ENCODE measurements around the gene BACH1. TPM values are rescaled to one million over a fixed set of nuclear protein-coding genes. Genes with fewer than 3 reads are reported as not detected.
"Not testable (repeated sequence)": the region's sequence is repeated elsewhere in the genome, so short reads cannot be mapped to it uniquely, and the experiment has no call there.

Gene BACH1
- 10 to 100 TPM in 1 of 3 donors, 1 to 10 TPM in 2; 4.8 to 15.3 (median 9.2) TPM for polyA plus RNA-seq

GRCh38 chr21:29298348-29299045, at the start of gene BACH1:
Gene BACH1 (plus strand): TSS chr21:29298922. CDS start chr21:29321281, 22,359 bp downstream.
- 3% methylated on average over 54 to 86 of the region's 87 CpGs for WGBS, 3 donors
- peak within 1 kb of the TSS; percentile 89 for H3K27ac ChIP-seq (ENCODE audit: low read depth, low read length)

GRCh38 chr21:29249289-29249688, 49.4 kb upstream of the BACH1 start:
- not testable (repeated sequence) for H3K27ac ChIP-seq (ENCODE audit: low read depth, low read length)

GRCh38 chr21:29250636-29251035, 48.1 kb upstream of the BACH1 start:
- WGBS, 3 donors = 77 to 89% (median 87%) methylated on average over 5 of the region's 5 CpGs

GRCh38 chr21:29253861-29254260, 44.9 kb upstream of the BACH1 start:
- not testable (repeated sequence) for H3K27ac ChIP-seq (ENCODE audit: low read depth, low read length)

More at GRCh38 chr21:29250636-29251035, 48.1 kb upstream of the BACH1 start:
- no peak overlapping the region for H3K27ac ChIP-seq (ENCODE audit: low read depth, low read length)

- H3K27ac ChIP-seq (ENCODE audit: low read depth, low read length) = no peak overlapping the region
- 89 to 96% (median 95%) methylated on average over 1 of the region's 1 CpG for WGBS, 3 donors
These were observed 44.2 kb upstream of the BACH1 start for GRCh38 chr21:29254550-29254949.

- 45 to 60% (median 54%) methylated on average over 7 of the region's 7 CpGs for WGBS, 3 donors
- H3K27ac ChIP-seq (ENCODE audit: low read depth, low read length) = no peak overlapping the region
These were observed 42.4 kb upstream of the BACH1 start for GRCh38 chr21:29256126-29256910.

- WGBS, 3 donors = 81 to 91% (median 83%) methylated on average over 2 of the region's 2 CpGs
These were observed 41.0 kb upstream of the BACH1 start for GRCh38 chr21:29257701-29258100.

GRCh38 chr21:29258626-29259338, 39.9 kb upstream of the BACH1 start:
- 39 to 67% (median 44%) methylated on average over 5 of the region's 5 CpGs for WGBS, 3 donors
- H3K27ac ChIP-seq (ENCODE audit: low read depth, low read length) = no peak overlapping the region

More at GRCh38 chr21:29257701-29258100, 41.0 kb upstream of the BACH1 start:
- no peak overlapping the region for H3K27ac ChIP-seq (ENCODE audit: low read depth, low read length)

- 97 to 99% (median 98%) methylated on average over 2 of the region's 2 CpGs for WGBS, 3 donors
- H3K27ac ChIP-seq (ENCODE audit: low read depth, low read length) = no peak overlapping the region
These were observed 38.3 kb upstream of the BACH1 start for GRCh38 chr21:29260461-29260860.

GRCh38 chr21:29261555-29262540, 36.9 kb upstream of the BACH1 start:
- WGBS, 3 donors = 91 to 93% (median 92%) methylated on average over 7 of the region's 7 CpGs
- H3K27ac ChIP-seq (ENCODE audit: low read depth, low read length) = no peak overlapping the region

- H3K27ac ChIP-seq (ENCODE audit: low read depth, low read length) = no peak overlapping the region
- WGBS, 3 donors = 47 to 48% (median 48%) methylated on average over 1 of the region's 1 CpG
These were observed 34.0 kb upstream of the BACH1 start for GRCh38 chr21:29264721-29265120.

- WGBS, 3 donors = 73 to 89% (median 84%) methylated on average over 6 of the region's 6 CpGs
These were observed 32.8 kb upstream of the BACH1 start for GRCh38 chr21:29265690-29266479.

GRCh38 chr21:29267666-29268065, 31.1 kb upstream of the BACH1 start:
- H3K27ac ChIP-seq (ENCODE audit: low read depth, low read length) = no peak overlapping the region

More at GRCh38 chr21:29265690-29266479, 32.8 kb upstream of the BACH1 start:
- H3K27ac ChIP-seq (ENCODE audit: low read depth, low read length) = no peak overlapping the region

GRCh38 chr21:29271927-29272333, 26.8 kb upstream of the BACH1 start:
- no peak overlapping the region for H3K27ac ChIP-seq (ENCODE audit: low read depth, low read length)
- WGBS, 3 donors = 81 to 92% (median 88%) methylated on average over 6 of the region's 6 CpGs

GRCh38 chr21:29277442-29277841, 21.3 kb upstream of the BACH1 start:
- H3K27ac ChIP-seq (ENCODE audit: low read depth, low read length) = no peak overlapping the region

- no peak overlapping the region for H3K27ac ChIP-seq (ENCODE audit: low read depth, low read length)
These were observed 19.2 kb upstream of the BACH1 start for GRCh38 chr21:29279558-29279957.

GRCh38 chr21:29281801-29282200, 16.9 kb upstream of the BACH1 start:
- not testable (repeated sequence) for H3K27ac ChIP-seq (ENCODE audit: low read depth, low read length)
- WGBS, 3 donors = 89 to 94% (median 90%) methylated on average over 3 of the region's 3 CpGs
